ENCODE data around the gene FHDC1. TPM values are rescaled to one million over a fixed set of nuclear protein-coding genes. Genes with fewer than 3 reads are reported as not detected.

Gene FHDC1
- total RNA-seq, 4 donors from 2014 or later: 21.9 to 39.6 (median 28.7) TPM

DNA sequence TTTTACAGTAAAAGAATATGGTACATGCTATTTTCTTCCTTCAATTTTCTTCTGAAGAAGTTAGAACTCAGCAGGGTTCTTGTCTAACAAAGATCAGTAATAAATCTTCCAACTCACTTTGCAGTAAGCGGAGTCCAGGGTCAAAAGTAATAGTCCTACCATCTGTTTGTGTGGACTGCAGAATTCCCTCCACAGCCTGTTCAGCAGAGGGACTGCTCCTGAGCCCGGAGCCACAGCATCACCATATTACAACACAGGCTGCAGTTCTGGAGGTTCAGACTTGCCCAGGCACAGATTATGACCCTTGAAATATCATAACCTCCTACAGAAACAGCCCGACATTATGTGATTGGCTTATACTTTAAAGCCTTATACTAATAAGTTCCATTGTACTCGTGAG, 10.3 kb downstream of the FHDC1 start:
- H3K27me3 ChIP-seq: no peaks in the 10 kb centered on the region
- no peak overlapping the region for H3K27ac ChIP-seq

DNA sequence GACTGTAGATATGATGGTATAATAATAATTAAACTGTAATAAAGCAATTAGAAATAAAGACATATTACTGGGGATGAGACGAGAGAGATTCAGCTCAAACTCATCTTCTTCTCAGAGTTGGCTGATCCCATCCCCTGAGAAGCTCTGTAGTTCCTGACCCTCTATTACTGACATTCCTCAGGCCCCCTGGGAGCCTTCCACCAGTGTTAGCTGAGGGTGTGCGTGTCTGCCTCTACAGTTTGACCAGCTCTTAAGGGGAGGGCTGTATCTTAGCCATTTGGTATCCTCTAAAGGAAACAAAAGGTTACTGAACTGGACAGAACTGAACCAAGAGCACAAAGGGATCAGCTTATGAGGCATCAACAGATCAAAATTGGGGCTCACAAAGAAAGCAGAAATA, 11.2 kb downstream of the FHDC1 start:
- WGBS: 80% methylated on average over 2 of the region's 2 CpGs
- no peak for TF ChIP-seq POLR2A (IDR thresholded peaks at IDR 0.05)
- no peak for TF ChIP-seq POLR2AphosphoS5 (IDR thresholded peaks at IDR 0.05)
- Histone ChIP-seq H3K27me3 (no peaks in the 10 kb centered on the region), H3K4me1 (peaks cover 23% of the 10 kb centered on the region), H3K4me3 (no peak overlapping the region), H3K9me3 (no peaks in the 10 kb centered on the region), H3K36me3 (peaks cover 4% of the 10 kb centered on the region), H3K27ac (no peak overlapping the region)
- no peak for DNase-seq (ENCODE audit: low spot score in 2 of 2)

More for the DNA sequence above, 10.3 kb downstream of the FHDC1 start:
- Histone ChIP-seq H3K4me3 (no peak overlapping the region), H3K4me1 (peaks cover 23% of the 10 kb centered on the region), H3K9me3 (no peaks in the 10 kb centered on the region), H3K36me3 (peaks cover 4% of the 10 kb centered on the region)
- DNase-seq (ENCODE audit: low spot score in 2 of 2): no peak
- TF ChIP-seq POLR2A (IDR thresholded peaks at IDR 0.05): no peak
- no peak for TF ChIP-seq POLR2AphosphoS5 (IDR thresholded peaks at IDR 0.05)
- no peak for TF ChIP-seq EP300 (IDR thresholded peaks at IDR 0.05)
- no peak for TF ChIP-seq CTCF (IDR thresholded peaks at IDR 0.05)
- WGBS: 76% methylated on average over 4 of the region's 4 CpGs

DNA sequence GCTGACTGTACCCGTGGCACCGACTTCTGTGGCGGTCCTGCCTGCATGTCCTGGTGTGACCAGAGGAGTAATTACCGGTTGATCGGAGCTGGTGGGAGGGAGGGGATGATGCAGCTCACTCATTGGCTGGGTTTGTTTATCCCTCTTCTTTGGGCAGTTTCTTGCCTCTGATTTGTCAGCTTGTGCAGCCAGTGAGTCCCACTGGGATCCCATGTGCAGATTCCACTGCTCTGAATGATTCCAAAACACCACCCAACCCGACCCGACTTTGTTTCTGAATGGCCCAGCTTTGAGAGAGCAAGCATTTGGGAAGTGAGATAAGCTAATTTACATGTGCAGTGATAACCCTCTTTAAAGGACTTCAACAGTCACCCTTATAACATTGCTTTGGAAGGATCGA, 13.8 kb downstream of the FHDC1 start:
- DNase-seq (ENCODE audit: low spot score in 2 of 2): no peak
- TF ChIP-seq EP300 (IDR thresholded peaks at IDR 0.05) (no peak), POLR2A (IDR thresholded peaks at IDR 0.05) (no peak), CTCF (IDR thresholded peaks at IDR 0.05) (no peak), POLR2AphosphoS5 (IDR thresholded peaks at IDR 0.05) (no peak)
- Histone ChIP-seq H3K9me3 (no peaks in the 10 kb centered on the region), H3K4me3 (no peak overlapping the region), H3K36me3 (peaks cover 9% of the 10 kb centered on the region), H3K27me3 (no peaks in the 10 kb centered on the region), H3K4me1 (peaks cover 4% of the 10 kb centered on the region), H3K27ac (no peak overlapping the region)
- 78% methylated on average over 8 of the region's 8 CpGs for WGBS

DNA sequence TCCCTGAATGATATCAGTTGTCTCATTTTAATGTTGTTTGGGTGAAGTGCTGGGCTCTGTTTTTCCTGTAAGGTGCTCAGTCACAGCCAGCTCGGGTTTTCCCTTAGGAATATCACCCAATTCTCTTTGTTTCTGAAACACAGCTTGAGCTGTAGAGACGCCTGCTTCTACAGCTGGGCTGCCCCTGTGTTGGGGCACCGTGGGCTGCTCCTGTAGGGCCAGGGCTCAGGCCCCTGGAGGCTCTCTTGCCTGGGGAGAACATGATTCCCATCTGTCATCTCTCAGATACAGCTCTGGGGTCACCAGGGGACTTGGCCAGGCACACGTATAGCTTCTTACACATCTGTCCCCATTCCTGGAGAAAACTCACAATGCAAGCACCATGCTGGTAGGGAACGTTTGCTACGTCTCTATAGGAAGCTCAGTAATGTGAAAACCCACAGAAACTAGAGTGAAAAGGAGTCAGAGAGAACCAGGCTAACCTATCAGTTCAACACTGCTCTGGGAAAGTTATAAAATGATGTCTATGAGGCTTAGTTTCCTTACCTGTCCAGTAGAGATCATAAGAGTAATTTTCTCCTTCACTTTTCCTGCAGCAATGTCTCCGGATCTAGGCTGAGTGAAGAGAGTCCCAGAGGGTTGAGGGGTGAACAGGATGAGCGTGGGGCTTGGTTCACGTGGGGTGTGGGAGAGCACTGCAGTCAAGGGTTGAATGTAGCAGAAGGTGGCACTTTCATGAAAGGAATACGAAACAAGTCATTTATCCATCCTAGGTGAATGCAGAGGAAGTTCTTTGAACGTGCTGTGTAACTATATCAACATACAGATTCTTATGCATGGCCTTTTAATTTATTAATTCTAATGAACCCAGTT, 14.5 kb downstream of the FHDC1 start:
- no peak for TF ChIP-seq POLR2A (IDR thresholded peaks at IDR 0.05)
- TF ChIP-seq EP300 (IDR thresholded peaks at IDR 0.05): no peak
- no peak for TF ChIP-seq POLR2AphosphoS5 (IDR thresholded peaks at IDR 0.05)
- no peak for TF ChIP-seq CTCF (IDR thresholded peaks at IDR 0.05)
- Histone ChIP-seq H3K4me3 (no peak overlapping the region), H3K27ac (no peak overlapping the region), H3K27me3 (no peaks in the 10 kb centered on the region), H3K4me1 (no peaks in the 10 kb centered on the region), H3K36me3 (peaks cover 9% of the 10 kb centered on the region), H3K9me3 (no peaks in the 10 kb centered on the region)
- no peak for DNase-seq (ENCODE audit: low spot score in 2 of 2)
- WGBS: 79% methylated on average over 11 of the region's 11 CpGs

GRCh38 chr4:152951348-152951747, 15.2 kb downstream of the FHDC1 start:
- no peak overlapping the region for H3K4me3 ChIP-seq
- 78% methylated on average over 3 of the region's 3 CpGs for WGBS
- H3K27me3 ChIP-seq: no peaks in the 10 kb centered on the region

More at GRCh38 chr4:152951348-152951747, 15.2 kb downstream of the FHDC1 start:
- no peak for DNase-seq (ENCODE audit: low spot score in 2 of 2)
- TF ChIP-seq POLR2AphosphoS5 (IDR thresholded peaks at IDR 0.05): no peak
- TF ChIP-seq EP300 (IDR thresholded peaks at IDR 0.05): no peak
- TF ChIP-seq POLR2A (IDR thresholded peaks at IDR 0.05): no peak
- no peak for TF ChIP-seq CTCF (IDR thresholded peaks at IDR 0.05)
- Histone ChIP-seq H3K4me1 (no peaks in the 10 kb centered on the region), H3K9me3 (no peaks in the 10 kb centered on the region), H3K36me3 (peaks cover 9% of the 10 kb centered on the region), H3K27ac (no peak overlapping the region)
